Measurements from ENCODE around the gene KRT71.
"Not testable (repeated sequence)": the region's sequence is repeated elsewhere in the genome, so short reads cannot be mapped to it uniquely, and the experiment has no call there.

Gene KRT71

DNA sequence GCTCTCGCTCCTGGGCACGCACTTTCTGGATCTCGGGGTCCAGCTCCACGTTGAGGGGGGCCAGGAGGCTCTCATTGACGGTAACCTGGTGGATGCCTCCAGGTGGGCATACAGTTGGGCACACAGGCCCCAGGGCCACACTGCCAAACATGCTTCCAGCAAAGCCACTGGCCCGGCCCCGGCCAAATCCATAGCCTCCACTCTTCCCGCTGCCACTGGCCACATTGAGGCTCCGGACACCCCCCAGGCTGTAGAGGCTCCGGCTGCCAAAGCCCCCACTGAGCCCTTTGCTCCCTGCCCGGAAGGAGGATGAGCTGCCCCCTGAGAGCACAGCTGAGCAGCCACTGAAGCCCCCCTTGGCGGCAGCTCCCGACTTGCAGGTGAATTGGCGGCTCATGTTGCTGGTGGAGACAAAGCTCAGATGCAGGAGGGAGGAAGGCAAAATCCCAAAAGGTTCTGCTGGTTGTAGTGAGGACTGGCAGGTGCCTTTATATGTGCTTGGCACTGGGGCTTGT lies at the start of gene KRT71:
Gene KRT71 (minus strand): TSS at position 465 of the 515 bp plus-strand sequence. CDS start 68 bp downstream, at position 397.
- DNase-seq: no peak

DNA sequence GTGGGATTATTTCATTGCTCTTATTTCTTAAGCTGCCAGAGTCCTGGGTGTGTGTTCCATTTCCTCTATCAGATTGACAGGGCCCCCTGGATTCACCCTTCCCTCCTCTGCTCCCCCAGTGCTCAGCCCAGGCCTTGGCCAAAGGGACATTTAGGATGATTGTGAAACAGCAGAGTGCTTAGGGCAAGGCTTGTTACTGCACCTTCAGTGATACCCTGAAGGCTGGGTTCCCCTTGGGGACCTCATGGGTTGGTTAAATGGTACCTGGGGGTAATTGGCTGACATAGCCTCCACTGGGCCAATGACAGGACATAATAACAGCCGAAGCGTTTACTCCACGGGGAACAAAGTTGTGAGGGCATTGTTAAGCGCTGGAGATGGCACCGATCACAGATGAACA lies 49.6 kb upstream of the KRT71 start:
- no peak for DNase-seq

DNA sequence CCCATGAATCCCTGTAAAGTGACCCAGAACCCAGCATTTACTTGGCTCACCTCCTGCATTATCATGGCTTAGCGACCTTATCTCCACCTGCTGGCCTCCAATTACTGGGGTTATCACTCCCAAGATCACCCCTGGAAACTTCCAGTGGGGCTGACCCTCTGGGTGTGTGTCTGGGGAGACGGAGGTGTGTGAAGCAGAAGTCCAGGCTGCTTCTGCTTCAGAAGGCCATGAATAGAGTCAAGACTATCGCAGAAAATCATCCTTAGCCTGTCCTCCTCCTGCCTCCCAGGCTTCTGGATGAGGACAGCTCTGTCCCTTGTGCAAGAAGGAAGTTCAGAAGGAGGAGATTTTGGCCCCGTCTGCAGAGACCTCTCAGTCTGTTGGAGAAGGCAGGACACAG lies 48.7 kb upstream of the KRT71 start:
- DNase-seq: no peak

DNA sequence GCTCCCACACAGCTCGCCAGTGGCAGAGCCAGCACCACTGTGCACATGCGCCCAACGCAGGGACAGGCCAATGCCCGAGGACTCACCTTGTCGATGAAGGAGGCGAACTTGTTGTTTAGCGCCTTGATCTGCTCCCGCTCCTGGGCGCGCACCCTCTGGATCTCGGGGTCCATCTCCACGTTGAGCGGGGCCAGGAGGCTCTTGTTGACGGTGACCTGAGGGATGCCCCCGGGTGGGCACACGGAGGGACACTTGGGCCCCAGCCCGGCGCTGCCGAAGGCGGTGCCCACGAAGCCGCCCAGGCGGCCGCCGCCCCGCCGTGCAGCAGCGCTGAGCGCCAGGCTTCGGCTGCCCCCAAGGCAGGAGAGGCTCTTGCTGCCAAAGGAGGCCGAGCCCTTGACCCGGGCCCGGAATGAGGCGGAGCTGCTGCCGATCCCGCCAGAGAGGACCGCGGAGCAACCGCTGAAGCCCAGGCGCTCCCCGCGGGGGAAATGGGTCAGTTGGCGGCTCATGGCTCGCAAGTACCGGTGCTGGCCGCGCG lies 48.1 kb upstream of the KRT71 start, which contains the start of gene KRT72:
Gene KRT72 (minus strand): TSS at position 523 of the 541 bp plus-strand sequence. CDS start 11 bp downstream, at position 512.
- DNase-seq: no peak

DNA sequence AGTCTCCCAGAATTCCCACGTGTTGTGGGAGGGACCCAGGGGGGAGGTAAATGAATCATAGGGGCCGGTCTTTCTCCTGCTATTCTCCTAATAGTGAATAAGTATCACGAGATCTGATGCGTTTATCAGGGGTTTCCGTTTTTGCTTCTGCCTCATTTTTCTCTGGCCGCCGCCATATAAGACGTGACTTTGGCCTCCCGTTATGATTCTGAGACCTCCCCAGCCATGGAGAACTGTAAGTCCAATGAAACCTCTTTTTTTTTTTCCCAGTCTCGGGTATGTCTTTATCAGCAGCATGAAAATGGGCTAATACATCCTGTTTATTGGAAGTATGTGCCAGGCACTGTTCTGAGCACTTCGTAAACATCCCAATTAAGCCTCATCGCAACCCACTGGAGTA lies 47.5 kb upstream of the KRT71 start:
- no peak for DNase-seq

DNA sequence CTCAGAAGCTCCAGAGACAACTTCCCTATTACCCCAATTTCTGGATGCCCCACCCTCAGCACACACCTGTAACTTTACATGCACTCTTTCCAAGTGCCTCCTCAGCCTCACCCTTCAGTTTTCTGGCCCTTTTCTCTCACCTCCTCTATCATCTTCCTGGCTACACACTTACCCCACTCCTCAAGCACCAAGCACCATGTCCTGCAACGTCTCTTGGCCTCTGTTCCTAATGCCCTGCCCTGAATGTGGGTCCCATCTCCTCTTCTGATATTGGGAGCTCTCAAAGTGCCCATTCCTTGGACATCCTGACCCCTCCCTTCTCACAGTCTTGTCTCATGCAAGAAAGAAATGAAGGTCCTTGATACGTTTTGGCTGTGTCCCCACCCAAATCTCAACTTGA lies 47.1 kb upstream of the KRT71 start:
- DNase-seq: no peak

DNA sequence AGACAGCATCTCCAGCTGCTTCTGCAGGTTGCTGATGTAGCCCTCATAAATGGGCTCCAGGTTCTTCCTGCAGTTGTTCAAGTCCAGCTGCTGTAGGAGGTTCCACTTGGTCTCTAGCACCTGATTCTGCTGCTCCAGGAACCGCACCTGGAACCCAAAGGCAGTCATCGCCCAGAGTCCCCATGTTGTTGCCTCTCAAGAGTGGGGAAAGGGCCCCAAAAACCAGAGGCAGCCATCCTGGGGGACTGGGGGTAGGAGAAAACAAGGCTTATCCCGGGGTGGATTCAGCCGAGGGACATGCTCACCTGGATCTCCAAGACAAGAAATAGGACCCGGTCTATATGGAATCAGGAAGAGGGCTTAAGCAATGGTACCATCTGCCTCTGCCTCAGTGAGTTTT lies 46.0 kb upstream of the KRT71 start:
- DNase-seq: no peak

DNA sequence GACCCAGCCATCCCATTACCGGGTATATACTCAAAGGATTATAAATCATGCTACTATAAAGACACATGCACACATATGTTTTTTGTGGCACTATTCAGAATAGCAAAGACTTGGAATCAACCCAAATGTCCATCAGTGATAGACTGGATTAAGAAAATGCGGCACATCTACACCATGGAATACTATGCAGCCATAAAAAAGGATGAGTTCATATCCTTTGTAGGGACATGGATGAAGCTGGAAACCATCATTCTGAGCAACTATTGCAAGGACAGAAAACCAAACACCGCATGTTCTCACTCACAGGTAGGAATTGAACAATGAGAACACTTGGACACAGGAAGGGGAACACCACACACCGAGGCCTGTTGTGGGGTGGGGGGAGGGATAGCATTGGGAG lies 41.3 kb upstream of the KRT71 start:
- DNase-seq: not testable (repeated sequence)

DNA sequence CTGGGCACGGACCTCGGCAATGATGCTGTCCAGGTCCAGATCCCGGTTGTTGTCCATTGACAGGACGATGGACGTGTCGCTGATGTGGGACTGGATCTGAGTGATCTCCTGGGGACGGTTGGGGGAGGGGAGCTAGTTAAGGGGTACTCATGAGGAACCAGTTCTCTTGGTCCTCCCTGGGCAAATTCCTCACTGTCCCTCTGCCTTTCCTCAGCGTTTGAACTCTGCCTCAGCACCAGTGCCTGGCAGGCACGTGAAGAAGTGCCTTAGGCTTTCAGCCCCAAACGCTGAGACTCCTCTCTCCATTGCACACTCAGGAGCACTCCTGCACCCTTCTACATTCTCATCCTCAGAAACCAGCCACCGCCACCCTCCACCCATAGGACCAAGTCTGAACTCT lies 38.6 kb upstream of the KRT71 start:
- no peak for DNase-seq

DNA sequence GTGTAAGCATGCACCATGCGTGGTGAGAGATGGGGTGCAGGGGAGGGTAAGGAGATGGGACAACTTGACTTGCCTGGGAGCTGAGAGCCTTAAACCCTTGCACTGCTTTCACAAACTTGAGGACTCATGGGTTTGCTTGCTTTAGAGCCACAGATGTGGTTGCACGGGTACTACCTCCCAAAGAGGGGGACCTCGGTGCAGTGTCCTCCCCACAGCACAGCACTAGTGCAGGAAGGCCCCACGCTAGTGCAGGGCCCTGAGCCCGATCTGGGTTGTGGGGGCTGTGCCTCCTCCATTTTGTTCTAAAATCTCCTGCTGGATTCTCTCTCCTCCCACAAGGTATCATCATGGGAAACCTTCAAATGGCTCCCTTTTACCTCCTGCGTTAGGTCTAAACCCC lies 37.1 kb upstream of the KRT71 start:
- DNase-seq: no peak

DNA sequence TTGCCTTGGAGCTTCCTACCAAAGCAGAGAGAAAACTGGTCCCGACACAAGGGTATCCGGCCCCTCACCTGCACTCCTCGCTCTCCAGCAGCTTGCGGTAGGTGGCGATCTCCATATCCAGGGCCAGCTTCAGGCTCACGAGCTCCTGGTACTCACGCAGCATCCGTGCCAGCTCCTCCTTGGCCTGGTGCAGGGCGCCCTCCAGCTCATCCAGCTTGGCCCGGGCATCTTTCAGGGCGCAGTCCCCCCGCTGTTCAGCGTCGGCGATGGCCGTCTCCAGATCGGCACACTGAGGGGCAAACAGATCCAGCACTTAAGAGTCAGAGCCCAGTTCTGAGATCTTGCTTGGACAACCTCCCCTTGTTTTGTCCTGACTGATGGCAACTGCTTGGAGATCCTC lies 34.6 kb upstream of the KRT71 start:
- DNase-seq: no peak

DNA sequence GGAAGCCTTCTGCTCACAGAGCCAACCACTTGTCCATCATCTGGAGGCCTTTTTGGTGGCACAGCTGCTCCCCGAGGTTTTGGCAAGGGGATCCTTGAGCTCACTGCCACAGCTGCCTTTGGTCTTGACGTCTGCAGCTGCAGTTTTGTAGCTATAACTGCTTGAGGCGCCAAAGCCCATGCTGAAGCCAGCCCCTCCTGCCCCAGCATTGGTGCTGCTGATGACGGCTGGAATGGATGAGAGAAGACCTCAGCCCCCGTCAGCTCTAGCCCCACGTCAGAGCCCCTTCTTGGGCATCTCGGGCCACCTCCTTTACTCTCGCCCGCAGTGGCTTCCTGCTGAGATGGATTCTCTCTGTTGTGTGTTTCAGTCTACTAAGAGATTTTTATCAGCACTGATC lies 33.0 kb upstream of the KRT71 start:
- DNase-seq: no peak

DNA sequence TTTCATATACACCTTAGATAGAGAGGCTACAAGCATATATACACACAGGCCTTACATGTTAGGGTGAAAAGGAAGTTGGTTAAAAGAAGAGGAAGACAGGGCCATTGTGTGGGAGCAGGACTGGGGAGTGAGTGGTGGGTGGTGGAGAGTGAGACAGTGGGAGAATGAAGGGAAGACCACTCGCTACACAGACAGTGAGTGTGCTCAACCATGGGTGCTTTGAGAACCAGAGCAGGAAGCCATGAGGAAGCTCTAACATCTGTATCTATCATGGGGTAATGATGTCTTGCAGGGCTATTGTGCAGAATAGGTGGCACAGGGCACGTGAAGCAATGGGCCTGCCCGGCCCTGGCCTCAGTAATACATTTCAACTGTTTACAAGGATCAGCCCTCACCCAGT lies 32.1 kb upstream of the KRT71 start:
- no peak for DNase-seq

DNA sequence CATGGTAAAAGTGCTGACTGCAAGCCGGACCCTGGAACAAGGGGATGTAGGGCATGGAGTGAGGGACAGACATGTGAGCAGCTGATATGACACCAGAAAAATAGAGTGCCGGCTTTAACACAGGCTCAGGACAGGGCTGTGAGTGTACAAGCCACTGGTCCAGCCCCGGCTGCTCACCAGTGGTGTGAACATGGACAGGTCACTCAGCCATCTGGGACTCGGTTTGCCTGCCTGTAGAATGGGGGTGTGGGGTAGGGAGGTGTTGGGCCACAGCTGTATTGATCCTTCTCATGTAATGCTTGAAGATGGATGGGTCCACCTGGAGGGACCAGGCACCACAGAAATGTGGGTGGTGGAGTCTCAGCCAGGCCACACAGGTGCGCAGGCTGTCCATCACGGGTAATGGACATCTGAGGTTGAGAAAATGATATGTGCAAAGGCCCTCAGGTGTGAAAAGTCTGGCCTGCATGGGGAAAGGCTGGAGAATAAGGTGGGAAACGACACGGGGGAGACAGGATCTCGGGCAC lies 31.3 kb upstream of the KRT71 start:
- DNase-seq: no peak

DNA sequence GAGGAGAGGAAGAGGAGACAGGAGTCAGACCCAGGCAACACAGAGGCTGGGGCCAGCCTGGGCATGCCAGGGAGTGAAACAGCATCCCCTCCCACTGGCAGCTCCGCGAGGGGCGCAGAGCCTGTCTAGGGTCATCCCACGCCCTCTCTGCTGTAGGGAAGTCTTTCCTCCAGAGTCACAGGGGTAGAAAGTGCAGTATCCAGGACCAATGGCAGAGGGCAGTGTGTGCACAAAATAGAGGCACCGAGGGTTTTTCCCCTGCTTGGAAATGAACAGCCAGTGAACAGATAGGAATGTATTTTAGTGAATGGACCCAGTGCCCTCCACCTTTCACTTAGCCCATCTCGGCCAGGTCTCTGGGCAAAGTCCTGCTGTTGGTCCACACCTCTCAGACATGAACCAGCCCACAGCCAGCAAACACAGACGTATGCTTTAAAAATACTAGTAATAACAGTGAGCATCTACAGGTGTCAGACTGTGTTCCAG lies 30.1 kb upstream of the KRT71 start:
- DNase-seq: peak; percentile 73

DNA sequence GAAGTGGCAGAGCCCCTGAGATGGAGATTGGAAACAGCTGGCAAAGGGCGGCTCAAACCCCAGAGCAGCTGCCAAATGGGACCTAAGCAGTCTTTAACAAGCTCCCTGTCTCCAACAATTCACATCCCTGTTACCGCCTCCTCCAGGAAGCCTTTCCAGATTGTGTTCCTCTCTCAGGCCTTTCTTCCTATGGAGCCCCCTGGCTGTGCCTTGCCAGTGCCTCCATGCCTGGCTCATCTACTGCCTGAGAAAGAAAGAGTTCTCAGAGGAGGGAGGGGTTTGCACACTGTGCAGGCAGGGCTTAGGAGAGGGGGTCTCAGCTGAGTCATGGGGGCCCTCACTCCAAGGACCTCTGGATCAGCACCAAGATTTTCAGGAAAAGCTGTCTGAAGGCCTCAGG lies 29.5 kb upstream of the KRT71 start:
- no peak for DNase-seq

DNA sequence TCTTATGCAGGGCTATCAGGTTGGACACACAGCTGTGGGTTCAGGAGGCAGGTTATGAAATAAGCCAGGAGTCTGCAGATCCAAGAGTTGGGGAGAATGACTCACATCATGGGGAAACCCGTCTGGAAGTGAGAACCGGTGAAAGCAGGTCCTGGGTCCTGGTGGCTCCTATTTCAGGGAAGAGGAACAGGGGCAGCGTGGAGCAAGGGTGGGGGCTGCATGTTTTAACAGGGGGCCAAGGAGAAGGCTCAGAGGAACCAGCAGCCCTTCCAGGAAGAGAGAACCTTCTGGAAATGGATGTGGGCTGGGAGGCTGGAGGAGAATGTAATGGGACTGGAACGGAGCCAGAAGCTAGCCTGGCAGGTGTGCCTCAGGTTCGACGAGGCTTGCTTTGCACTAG lies 28.5 kb upstream of the KRT71 start:
- DNase-seq: peak; percentile 35

DNA sequence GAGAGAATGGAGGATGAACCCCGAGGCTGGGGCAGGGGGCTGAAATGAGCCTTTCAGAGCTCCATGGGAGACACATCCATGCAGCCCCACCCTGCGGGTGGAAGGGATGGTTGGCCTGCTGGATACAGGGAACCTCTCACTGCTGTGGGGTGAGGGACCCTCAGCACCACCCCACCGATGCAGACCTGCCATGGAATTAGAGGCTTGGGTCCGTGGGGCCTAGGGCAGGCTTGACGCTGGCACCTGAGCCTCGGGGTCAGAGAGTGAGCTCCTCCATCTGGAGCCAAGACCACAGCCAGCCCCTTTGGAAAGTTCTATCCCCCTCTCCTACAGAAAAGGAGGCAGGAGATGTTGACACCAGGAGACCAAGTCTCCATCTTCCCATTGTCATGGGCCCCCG lies 28.1 kb upstream of the KRT71 start:
- DNase-seq: no peak

DNA sequence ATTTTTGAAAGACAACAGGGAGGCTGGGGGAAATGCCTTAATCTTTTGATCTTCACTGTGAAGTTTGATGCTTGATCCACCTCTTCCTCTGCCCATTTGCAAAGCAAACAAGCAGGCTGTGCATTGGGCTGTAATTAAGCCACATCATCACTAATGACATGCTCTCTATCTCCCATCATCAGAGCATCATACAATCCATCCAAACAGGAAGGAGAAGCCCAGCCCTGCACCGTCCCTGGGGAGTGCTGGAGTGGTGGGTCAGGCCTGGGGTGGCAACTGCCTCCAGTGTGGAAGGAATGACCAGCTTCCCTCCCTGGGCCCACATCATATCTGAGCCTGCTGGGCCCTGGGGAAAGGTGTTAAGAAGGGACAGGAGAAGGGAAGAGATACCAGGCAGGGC lies 27.6 kb upstream of the KRT71 start:
- no peak for DNase-seq

DNA sequence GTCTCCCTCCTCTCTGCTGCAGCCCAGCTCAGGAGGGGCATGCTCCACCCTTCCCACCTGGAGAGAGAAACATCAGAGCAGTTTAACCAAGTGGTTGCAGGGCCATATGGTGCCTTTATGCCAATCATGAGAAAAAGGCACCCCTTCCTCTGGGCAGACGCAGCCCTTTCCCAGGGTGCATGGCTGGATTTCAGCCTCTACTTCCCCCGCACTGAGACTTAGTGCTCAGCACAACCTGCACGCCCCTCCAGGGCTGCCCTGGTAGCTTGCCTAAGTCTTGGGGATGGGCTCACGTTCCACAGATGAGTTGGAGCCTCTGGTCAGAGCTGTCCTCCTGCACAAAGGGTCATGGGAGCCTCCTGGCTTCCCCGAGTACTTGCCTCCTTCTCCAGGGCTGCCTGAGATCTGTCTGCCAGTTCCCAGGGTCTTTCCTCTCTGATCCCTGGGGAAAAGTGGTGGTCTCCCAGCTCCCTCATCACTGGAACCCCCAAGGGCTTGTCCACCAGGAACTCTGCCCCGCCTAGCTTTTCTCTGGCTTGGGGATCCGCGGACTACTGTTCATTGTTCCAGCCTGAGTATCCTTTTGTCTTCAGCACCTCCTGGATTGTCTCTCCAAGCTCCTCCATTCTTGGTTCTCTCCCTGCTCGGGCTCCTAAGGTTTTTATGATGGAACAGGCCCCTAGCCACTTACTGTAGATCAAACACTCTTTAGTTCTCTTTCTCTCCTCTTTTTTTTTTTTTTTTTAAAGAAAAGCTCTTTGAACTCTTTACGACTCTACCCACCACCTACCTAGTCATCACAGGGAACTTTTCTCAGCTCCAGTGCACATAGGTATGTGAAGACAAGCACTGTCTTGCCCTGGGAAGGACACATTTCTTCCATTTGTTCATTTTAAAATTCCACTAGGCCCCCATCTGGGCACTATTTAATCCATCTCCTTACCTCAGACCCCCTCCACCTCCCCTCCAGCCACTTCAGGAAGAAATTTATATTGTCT lies 26.8 kb upstream of the KRT71 start:
- no peak for DNase-seq

DNA sequence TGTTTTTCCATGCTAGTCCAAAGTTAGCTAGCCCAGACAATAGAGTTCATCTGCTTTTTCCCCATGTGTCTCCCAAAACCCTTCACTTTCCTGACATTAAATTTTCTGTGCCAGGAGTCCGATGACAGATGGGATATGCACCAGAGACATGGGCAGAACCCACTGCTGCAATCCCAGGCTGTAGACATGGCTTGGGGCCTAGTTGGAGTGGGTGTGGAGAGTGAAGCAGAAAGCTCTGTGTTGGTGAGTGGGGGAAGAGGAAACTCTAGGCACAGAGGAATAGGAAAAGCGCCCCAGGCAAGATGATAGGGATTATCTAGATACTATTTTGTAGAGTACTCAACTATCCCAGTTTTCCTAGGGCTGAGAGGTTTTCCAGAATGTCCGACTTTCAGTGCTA lies 25.5 kb upstream of the KRT71 start:
- DNase-seq: no peak

DNA sequence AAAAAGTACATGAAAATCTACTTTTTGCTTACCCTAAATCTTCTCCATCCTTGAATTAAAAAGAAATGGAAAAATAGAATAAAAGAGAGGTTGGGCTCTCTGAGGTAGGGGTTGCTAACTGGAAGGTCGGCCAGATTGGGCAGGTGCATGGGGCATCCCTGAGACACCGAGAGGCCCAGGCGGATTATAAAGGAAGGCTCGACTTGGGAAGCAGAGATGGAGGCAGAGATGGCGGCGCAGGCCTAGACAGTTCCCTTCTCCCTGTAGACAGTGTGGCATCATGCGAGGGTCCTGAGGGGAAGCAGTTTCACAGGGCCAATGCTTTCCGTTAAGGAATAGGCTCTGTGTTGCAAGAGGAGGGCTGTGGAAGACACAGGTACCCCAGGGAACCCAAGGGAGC lies 24.4 kb upstream of the KRT71 start:
- no peak for DNase-seq

DNA sequence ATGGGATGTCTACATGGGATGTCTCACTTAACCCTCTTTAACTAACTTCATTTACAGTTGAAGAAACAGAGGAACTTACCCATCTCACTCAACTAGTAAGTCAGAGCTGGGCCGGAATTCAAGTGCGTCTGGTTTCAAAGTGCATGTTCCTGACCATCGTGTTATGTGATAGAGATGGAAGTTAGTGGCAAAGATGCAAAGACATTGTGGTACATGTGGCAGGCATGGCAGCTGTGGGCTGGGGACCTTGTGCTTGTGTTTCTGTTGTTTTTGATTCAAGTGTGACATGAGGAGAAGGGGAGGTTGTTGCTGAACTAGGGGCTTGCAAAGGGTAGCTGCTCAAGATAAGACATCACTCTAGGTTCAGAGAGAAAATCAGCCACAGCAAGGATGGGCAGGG lies 23.0 kb upstream of the KRT71 start:
- DNase-seq: no peak

DNA sequence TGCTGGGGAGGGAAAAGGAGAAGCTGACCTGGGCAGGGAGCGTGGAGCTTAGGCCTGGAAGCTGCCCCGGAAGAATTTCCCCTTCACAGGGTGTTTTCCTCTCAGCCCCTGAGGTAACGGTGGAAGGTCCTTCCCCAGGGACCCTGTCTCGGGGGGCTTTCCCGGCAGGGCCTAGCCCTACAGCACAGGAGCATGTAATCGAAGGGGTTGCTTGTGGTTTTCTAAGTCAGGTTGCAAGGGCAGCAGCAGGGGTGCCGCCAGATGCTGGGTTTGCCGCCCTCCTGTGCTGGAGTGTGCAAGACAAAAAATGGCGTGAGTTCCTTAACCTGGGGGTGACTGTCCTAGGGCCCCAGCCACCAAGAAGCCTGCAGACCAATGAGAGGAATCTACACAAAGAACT lies 22.3 kb upstream of the KRT71 start:
- no peak for DNase-seq
